HG03460 (cell line): ENCODE data around the gene LMAN1L.

Experiments used
- ATAC-seq: cut with Tn5 transposase; IDR thresholded peaks from one replicate; pipeline ENCODE4 v1.9.1; 2021; ENCODE audit not compliant: unreplicated experiment

Gene LMAN1L

DNA sequence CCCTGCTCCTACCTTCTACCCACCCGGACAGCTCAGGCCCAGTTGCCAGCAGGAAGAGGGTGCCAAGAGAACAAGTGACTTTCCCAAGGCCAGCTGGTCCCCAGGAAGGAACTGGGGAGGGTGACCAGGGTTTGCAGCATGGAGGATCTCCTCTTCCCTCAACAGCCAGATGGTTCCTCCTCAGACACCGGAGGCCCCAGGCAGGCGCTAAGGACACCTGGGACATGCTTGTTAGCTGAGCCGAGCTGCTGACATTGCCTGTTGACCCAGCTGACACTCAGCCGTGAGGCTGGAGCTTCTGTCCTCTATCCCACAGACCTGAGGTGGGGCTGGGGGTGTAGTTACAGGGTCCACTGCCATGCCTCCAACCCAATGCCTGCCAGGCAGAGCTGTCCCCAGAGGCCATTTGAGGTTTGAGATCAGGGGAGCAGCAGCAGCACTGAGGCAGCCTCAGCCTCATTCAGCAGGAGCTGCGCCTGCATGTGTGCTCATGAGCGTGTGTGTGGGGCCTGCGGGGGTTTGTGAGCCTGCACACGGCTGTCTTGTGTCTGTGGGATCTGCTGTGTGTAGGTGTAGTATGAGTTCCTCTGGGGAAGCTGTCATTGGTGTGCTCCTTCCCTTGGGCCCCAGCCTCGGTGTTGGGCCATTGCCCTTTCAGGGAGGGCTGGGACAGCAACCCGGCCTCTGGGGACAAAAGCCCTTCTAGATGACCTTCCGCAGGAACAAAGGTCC is 20.9 kb downstream of the LMAN1L start:
- ATAC-seq = no peak

GRCh38 chr15:74835312-74835823 is 22.7 kb downstream of the LMAN1L start:
- no peak for ATAC-seq

DNA sequence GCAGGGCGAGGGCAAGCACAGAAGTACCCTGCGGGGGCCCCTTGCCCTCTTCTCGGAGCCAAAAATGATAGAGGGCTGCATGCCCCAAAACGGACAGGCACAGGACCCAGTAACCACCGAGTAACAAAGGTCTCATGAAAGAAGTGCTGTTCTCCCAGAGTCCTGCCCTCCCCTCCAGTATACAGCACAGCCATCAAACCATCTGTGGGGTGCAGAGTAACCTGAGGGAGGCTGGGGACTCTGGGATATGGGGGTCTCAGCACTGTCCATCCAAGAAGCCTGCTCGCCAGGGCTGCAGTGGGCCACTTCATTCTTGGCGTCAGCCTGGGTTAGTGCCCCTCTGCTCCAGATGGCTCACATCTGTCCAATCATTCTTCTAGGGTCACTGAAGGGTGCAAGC is 24.2 kb downstream of the LMAN1L start:
- no peak for ATAC-seq

DNA sequence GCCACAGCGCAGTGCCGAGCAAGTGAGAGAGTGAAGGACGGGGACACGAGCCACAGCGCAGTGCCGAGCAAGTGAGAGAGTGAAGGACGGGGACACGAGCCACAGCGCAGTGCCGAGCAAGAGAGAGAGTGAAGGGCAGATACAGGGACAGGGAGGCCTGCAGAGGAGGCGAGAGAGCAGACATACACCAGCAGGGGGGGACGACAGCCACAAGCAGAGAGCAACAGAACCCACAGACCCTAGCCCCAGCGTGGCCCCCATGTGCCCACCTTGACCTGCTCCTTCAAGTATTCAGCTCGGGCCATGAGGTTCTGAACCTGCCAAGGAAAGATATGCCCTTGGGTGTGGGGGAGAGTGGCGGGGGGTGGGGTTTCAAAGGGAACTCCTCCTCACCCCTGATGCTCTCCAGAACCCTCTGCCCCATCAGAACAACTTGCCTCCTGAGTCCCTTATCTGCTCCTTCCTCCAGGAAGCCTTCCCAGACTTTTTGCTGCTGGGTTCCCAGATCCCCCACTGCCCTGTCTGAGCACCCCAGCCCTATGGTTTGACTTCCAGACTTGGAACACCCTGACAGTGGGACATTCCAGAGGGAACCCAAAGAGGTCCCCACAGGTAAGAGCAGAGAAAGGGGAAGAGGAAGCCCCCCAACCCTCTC is 25.0 kb downstream of the LMAN1L start:
- no peak for ATAC-seq

GRCh38 chr15:74838137-74838516 is 25.5 kb downstream of the LMAN1L start:
- ATAC-seq = no peak

DNA sequence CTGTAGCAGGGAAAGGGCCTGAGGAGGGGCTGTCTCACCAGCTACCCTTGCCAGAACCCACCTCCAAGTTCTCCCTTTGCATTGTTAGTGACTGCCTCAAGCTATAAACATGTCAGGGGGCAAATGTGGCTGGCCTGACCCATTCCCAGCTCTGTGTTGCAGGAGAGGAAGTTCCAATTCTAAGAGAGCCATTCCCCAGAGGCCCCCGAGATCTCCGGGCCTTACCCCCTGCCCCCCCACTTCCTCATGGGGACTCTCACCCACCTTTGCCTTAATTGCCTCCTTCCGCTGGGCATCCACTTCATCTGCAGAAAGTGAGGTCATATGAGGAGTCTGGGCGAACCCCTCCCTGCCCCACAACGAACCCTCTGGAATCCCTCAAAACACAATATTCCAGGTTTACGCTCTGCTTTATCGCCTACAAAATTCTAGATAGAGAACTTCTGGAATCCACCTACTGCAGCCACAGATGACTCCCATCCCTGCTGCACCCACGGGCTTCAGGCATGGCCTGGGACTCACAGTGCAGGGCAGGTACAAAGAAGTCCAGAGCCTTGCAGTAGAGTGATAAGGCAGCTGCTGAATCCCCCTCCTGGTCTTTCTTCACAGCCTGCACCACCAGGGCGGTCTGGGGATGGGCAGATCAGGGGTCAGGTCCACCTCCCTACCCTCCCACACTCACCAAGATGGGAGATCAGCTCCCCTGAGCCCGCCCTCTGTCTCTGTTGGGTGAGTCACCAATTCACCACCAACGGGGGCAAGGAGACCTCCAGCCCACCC is 26.3 kb downstream of the LMAN1L start:
- no peak for ATAC-seq

DNA sequence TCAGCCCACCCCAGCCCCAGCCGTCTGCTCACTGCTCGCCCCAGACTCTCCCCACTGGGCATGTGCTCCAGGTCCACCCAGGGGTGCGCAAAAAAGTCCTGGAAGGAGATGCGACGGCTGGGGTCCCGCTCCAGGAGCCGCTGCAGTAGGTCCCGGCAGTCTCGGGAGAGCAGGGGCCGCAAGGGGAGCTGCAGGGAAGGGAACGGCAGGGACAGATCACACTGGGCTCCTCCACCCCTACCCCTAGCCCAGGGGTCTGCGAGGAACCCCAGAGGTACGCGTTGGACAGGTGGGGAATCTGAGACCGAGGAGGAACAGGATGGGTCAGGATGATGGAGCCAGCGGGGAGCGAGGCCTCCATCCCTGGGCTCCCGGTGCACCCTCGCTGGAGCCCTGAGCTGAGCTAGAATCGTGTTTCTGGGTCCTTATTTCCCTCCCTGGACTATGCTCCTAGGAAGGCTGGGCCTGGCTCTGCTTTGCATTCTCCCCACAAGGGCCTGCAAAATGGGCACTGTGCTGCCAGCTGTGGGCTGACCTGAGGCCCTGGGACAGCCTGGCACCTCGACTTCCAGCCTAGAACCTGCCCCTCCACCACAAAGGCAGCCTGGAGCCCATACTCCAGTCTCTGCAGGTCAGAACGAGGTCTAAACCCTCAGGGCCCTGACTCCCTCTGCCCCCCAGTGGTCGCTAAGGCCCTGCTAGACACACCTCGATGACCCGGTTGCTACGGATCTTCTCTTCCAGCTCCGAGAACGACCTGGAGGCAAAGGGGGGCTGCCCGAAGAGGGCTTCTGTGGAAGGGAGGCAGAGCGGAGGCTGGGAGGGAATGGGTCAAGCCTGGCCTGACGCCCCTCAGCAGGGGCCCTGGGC is 27.1 kb downstream of the LMAN1L start:
- no peak for ATAC-seq

DNA sequence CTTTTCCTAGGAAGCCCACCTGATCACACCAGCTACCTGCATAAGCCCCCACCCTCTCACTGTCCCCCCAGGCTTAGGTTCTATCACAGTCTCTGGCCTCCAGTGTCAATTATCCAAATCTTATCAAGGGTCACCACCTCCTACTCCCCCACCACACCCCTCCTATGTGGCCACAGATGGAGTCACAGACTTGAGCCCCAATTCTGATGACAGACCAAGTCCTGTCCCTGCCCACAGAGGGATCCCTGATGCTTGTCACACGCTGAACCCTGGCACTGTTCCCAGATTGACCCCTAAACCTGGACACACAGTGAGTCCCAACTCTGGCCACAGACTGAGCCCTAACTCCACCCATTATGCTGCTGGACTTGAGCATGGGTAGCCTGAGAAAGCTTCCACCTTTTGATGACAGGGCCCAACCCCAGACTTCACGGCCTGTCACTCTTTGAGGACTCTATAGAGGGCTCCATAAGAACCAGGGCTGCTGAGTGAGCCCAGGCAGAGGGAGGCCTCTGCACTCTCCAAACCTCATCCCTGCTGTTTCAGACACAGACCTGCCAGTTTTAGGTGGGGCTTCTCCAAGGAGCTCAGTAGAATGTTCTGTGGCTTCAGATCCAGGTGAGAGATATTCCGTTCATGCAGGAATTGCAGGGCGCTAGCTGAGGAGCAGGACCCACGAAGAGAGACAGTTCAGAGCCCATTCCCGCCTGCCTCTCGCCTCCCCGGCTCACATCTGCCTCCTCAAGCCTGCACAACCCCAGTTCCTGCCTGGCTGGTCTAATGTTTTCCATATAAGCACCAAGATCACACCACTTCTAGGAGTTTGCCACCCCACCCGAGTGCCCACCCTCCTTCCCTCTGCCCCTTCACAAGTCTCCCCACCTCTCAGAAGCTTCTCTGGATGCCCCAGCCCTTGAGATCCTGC is 28.5 kb downstream of the LMAN1L start:
- no peak for ATAC-seq

GRCh38 chr15:74841891-74842373 is 29.3 kb downstream of the LMAN1L start:
- no peak for ATAC-seq

DNA sequence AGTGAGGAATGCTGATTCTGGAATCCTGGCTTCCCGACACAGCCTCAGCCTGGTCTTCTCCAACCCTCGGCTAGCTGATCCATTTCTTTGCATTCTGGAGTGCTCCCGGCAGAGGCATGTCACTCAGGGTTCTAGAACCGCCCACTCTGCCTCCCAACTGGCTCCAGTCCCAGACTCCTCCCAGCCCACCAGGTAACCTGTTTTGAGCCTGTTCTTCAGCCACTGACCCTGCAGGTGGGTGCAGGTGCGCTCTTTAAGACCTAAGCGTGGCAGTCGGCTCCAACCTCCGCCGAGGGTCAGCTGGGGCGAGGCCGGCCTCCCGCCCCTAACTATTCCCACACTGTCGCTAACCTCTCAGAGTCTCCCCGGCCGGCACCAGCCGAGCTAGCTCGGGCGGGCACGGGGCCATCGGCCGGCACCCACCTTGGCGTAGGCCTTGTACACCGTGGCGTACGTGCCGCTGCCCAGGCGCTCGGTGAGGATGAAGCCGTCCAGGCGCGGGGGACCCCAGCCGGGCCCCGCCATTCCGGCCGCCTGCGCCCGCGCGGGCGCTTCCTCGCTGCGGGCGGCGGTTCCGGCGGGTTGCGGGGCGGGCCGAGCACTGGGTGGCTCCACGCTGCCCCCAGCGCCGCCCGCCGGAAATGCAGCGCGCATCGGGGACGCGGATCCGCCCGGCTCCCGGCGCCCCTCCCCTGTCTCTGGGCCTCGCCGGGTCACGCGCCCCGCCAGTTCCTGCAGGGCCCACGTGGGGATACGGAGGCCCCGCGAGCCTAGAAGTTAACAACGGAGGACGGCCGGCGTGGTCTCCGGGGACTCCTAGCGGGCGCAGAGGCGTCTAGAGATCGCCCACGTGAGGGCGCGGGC is 30.2 kb downstream of the LMAN1L start, which contains the start of gene ULK3:
Gene ULK3 (minus strand): TSS at position 576 of the 864 bp plus-strand sequence. CDS start 51 bp downstream, at position 525.
- peak; percentile 73 for ATAC-seq

DNA sequence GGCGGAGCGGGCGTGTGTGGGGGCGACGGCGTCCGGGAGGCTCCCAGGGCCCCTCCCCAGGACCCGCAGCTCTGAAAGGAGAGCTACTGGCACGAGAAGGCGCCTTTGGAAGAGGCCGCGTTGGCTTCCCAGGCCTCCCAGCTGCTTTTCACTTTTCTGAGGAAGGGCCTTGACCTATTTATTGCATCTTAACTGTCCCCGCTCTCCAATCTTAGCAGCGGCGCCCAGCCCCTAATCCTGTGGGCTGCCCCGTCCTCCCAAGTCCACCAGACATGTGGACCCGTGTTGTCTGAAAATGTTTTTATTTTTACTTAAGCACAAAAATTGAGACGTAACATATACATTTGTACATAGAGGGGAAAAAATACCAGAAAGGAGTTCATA is 30.8 kb downstream of the LMAN1L start:
- no peak for ATAC-seq

- no peak for ATAC-seq
Measured at GRCh38 chr15:74843891-74844299, 31.3 kb downstream of the LMAN1L start.

DNA sequence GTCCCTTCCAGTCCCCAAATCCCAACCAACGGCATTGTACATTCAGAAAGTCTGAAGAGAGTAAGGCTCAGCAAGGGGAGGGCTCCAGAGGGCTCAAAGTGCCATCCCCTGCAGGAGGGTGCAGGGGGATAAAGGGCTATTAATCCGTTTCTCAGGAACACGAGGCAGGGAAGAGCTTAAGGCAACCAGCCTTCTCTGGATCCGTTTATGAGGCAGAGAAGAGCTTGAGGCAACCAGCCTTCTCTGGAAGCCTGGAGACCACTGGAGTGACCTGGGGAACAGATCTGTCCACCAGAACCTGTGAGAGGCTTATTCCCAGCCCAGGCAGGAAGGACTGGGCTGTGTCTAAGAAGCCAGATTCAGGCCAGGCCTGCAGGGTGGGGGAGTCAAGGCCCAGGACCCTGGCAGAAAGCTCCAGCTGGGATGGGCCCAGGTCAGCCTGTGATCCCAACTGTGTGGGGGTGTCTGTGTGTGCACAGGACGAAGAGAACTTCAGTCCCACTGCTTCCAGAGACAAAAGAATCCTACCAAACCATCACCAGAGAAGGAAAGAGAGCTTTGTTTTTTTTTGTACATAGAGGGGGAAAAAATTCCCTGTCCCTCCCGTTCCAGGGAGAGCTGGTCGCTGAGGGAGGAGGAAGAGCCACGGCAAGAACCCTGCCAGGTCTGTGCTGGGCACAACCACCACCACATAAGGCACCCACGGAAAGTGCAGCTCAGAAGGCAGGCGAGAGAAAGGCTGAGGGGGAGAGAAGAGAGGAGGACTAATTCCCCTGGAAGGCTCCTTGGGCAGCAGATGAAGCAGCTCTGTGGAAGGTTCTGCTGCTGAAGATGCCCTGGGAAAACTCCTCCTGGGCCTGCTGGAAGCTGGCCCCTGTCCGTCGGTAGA is 31.9 kb downstream of the LMAN1L start:
- ATAC-seq = no peak

DNA sequence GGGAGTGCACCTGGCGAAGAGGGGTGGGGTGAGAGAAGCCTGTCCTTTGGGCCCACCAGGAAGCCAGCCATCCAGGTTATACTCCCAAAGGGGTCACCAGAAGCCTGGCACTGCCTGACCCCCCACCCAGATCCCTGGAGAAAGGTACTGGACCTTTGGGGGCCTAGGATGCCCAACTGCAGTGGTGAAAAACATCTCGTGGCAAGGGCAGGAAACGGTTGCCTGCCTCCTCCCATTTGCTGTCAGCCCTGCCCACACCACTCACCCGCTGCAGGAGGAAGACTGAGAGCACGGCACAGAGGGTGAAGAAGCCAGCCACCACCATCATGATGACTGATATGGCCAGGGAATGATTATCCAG is 32.6 kb downstream of the LMAN1L start:
- ATAC-seq = no peak

DNA sequence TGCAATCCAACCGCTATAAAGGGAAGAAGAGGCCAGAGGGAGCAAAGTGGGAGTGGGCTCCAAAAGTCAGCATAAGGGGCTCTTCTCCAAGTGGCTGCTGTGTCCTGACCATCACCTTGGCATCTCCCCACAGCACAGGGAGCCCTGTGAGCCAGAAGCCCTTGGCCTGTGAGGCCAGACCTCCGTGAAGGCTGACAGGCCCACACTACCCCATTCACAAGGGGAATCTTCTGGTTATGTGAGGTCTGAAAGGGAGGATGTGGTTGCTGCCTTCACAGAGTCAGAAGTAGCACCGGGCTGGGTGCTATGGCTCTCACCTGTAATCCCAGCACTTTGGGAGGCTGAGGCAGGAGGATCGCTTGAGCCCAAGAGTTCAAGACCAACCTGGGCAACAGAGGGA is 32.9 kb downstream of the LMAN1L start:
- no peak for ATAC-seq

DNA sequence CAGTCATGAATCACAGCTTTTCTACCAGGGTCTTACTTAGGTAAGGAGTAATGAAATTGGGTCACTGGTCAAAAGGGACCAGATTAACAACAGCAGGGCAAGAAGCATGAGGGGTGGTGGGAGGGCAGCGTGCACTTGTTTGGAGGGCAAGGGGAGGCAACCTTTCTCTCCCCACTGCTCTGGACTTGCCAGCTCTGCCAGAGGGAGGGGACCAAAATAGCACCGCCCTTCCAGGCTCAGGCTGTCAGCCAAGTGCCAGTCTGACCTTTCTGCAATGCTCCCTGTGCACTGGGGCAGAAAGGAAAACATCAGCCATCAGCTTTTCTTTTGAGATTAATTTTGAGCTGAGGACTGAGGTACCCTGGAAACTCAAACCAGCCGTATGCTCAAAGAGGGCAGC is 34.8 kb downstream of the LMAN1L start:
- no peak for ATAC-seq

GRCh38 chr15:74850393-74850792 is 37.8 kb downstream of the LMAN1L start:
- no peak for ATAC-seq

DNA sequence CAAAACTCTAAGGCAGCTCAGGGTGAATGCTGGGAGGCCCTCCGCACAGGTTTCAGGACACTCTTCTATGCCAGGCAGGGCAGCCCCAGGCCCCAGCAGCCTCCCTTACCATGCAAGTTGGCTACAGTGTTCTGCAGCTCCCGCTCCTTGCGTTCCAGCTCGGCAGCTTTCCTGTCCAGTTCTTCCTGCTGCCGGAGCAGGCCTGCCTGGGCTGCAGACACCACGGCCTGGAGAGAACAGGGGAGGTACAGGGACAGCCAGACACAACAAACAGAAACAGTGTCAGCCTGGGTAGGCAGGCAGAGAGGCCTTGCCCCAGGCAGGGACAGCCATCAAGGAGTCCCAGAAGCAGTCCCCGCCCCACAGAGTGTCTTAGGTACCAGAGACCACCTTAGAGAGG is 39.3 kb downstream of the LMAN1L start:
- ATAC-seq = no peak
